Neutrophil (primary cell): ENCODE measurements around the gene ABCA13.

Experiments used
- H3K27ac ChIP-seq: fragments of 200-600 bp; sonication (generic); 2 replicates; pipeline ENCODE4 v1.5.1; 2016; ENCODE audit warnings: mild to moderate bottlenecking, moderate library complexity
- H3K27me3 ChIP-seq: fragments of 200-600 bp; sonication (generic); 2 replicates; pipeline ENCODE4 v1.6.0; 2016; ENCODE audit warnings: mild to moderate bottlenecking
- H3K36me3 ChIP-seq: fragments of 200-600 bp; sonication (generic); 2 replicates; pipeline ENCODE4 v1.5.1; 2017
- H3K4me1 ChIP-seq, 2 experiments: fragments of 200-600 bp in 1 of 2; sonication (generic) in 1 of 2; 1 replicate in 1 of 2; 2 replicates in 1 of 2; pipeline versions ENCODE4 v1.5.1 to v1.6.1; 2013 to 2016; ENCODE audit warnings: low read depth in 1 of 2, low read length in 1 of 2, mild to moderate bottlenecking in 1 of 2, moderate library complexity in 1 of 2; ENCODE audit not compliant: control insufficient read depth in 1 of 2, insufficient read depth in 1 of 2
- H3K4me3 ChIP-seq, 2 experiments: fragments of 200-600 bp in 1 of 2; sonication (generic) in 1 of 2; 1 replicate in 1 of 2; 2 replicates in 1 of 2; pipeline ENCODE4 v1.5.1; 2013 to 2016; ENCODE audit warnings: low read depth in 1 of 2, low read length in 1 of 2, mild to moderate bottlenecking in 1 of 2, moderate library complexity in 1 of 2
- H3K9me3 ChIP-seq: fragments of 200-600 bp; sonication (generic); 2 replicates; pipeline ENCODE4 v1.5.1; 2016
- TF ChIP-seq, protein P1 (sequence below): fragments of 200-600 bp; sonication (generic); IDR thresholded peaks from 2 replicates; pipeline ENCODE4 v1.5.1; 2016; ENCODE audit warnings: antibody characterized with exemption

ABCA13 gene

DNA sequence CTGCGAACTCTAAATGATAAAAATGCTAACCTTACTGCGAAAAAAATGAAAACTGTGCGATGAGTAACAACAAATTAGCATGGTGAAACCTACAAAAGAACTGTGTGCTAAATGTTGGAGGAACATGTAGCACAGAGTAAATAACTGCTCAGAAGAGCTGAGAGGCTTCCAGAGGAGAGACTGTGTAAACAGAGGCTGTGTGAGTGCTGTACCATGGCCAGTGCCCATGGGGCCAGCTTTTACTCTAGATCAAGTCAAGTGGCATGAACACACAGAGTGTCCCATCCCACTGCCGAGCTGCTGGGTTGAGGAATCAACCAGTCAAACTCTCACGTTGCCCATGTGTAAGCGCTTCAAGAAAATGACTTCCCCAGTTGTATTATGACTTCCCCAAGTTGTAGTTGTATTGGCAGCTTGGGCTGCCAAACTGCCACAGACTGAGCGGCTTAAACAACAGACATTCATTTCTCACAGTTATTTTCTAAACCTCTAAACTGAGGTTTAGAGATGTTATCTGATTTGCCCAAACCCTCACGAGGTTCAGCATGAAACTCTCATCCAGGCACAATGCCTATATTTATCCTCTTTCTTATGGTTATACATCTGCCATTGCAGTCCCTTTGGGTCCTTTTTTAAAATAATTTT, 270.7 kb downstream of the ABCA13 start:
- H3K9me3 ChIP-seq, result no peaks in the 10 kb centered on the region
- no peak overlapping the region for H3K4me3 ChIP-seq
- H3K27ac ChIP-seq, result peak overlapping the region; percentile 37
- TF ChIP-seq, protein P1, sequence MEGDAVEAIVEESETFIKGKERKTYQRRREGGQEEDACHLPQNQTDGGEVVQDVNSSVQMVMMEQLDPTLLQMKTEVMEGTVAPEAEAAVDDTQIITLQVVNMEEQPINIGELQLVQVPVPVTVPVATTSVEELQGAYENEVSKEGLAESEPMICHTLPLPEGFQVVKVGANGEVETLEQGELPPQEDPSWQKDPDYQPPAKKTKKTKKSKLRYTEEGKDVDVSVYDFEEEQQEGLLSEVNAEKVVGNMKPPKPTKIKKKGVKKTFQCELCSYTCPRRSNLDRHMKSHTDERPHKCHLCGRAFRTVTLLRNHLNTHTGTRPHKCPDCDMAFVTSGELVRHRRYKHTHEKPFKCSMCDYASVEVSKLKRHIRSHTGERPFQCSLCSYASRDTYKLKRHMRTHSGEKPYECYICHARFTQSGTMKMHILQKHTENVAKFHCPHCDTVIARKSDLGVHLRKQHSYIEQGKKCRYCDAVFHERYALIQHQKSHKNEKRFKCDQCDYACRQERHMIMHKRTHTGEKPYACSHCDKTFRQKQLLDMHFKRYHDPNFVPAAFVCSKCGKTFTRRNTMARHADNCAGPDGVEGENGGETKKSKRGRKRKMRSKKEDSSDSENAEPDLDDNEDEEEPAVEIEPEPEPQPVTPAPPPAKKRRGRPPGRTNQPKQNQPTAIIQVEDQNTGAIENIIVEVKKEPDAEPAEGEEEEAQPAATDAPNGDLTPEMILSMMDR, result no peak
- peaks cover 11% of the 10 kb centered on the region for H3K36me3 ChIP-seq
- H3K27me3 ChIP-seq, result no peaks in the 10 kb centered on the region
- no peaks in the 10 kb centered on the region for H3K4me1 ChIP-seq

DNA sequence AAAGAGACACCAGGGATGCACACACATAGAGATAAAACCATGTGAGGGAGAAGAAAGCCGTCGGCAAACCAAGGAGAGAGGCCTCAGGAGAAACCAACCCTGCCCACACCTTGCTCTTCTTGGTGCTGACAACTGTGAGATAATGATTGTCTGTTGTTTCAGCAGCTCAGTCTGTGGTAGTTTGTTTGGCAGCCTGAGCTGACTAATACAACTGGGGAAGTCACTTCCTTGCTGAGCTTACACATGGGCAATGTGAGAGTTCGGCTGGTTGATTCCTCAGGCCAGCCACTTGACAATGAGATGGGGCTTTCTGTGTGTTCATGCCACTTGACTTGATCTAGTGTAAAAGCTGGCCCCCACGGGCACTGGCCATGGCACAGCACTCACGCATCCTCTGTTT, 271.8 kb downstream of the ABCA13 start:
- H3K9me3 ChIP-seq, result no peaks in the 10 kb centered on the region
- TF ChIP-seq, protein P1, result no peak
- no peak overlapping the region for H3K4me3 ChIP-seq

DNA sequence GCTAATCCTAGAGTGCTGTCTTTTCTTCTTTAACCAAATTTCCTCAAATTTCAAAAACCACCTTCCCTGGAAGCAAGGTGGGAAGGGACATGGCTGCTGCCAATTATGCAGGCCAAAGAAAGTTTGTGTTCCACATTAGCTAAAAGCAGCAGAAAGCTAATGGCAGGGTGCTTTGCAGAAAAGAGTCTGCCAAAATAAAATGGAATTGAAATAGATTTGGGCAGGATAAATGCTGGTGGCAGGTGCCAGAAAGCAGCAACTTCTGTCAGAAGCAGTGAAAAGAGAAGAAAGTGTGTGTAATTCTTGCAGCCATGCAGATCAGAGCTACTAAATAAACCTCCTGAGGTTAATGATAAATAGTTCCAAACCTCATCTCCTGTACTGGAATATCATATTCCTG, 275.5 kb downstream of the ABCA13 start:
- Histone ChIP-seq H3K27ac (no peak overlapping the region), H3K36me3 (peaks cover 18% of the 10 kb centered on the region), H3K4me3 (no peak overlapping the region), H3K27me3 (no peaks in the 10 kb centered on the region), H3K4me1 (no peaks in the 10 kb centered on the region), H3K9me3 (no peaks in the 10 kb centered on the region)
- TF ChIP-seq, protein P1, result no peak

More for the DNA sequence above, 271.8 kb downstream of the ABCA13 start:
- Histone ChIP-seq H3K27ac (peak overlapping the region; percentile 73), H3K36me3 (peaks cover 22% of the 10 kb centered on the region), H3K27me3 (no peaks in the 10 kb centered on the region), H3K4me1 (no peaks in the 10 kb centered on the region)

DNA sequence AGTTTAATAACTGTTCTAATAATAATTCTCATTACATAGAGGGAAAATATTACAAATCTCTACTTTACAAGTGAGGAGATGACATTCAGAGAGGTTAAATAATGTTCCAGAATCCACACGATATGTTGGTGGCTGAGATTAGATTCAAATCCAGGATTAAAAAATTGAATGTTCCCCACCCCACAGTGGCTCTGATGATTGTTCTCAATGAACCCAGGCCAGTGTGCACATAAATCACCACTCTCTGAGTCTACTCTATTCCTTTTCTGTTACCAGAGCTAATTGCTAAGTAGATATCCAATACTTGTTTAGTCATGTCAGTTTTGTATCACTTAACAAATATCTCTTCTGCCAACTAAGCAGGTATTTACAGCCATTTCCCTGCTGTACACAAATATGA, 281.0 kb downstream of the ABCA13 start:
- Histone ChIP-seq H3K36me3 (peaks cover 43% of the 10 kb centered on the region), H3K27me3 (no peaks in the 10 kb centered on the region), H3K27ac (no peak overlapping the region), H3K4me1 (no peaks in the 10 kb centered on the region), H3K9me3 (no peaks in the 10 kb centered on the region), H3K4me3 (no peak overlapping the region)
- TF ChIP-seq, protein P1, result no peak

DNA sequence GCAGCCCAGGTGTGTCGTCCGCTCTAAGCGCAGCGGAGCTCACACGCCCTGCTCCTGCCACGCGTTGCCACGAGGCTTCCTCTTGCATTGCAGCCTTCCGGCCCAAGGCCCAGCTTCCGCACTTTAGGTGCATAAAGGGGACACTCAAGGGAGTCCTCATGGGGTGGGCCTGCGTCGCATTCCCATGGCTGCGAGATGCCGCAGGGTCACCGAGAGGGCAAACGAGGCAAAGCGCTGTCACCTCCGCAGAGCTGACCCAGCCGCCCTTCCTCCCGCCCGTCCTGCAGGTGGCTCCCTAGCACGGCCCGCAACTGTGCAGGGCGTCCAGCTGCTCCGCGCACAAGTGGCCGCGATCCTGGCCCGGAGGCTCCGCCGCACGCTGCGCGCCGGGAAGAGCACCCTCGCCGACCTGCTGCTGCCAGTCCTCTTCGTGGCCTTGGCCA, 283.5 kb downstream of the ABCA13 start:
- TF ChIP-seq, protein P1, result no peak
- peaks cover 31% of the 10 kb centered on the region for H3K36me3 ChIP-seq
- no peaks in the 10 kb centered on the region for H3K27me3 ChIP-seq

More for the DNA sequence above, 283.5 kb downstream of the ABCA13 start:
- Histone ChIP-seq H3K9me3 (no peaks in the 10 kb centered on the region), H3K4me1 (peaks cover 11 to 15% of the 10 kb centered on the region in 2 experiments), H3K4me3 (no peak overlapping the region), H3K27ac (no peak overlapping the region)
